ENCODE measurements around the gene ZYG11B.

GRCh38 chr1:52801011-52801410, 74.8 kb downstream of the ZYG11B start:
- TF ChIP-seq, protein P1, sequence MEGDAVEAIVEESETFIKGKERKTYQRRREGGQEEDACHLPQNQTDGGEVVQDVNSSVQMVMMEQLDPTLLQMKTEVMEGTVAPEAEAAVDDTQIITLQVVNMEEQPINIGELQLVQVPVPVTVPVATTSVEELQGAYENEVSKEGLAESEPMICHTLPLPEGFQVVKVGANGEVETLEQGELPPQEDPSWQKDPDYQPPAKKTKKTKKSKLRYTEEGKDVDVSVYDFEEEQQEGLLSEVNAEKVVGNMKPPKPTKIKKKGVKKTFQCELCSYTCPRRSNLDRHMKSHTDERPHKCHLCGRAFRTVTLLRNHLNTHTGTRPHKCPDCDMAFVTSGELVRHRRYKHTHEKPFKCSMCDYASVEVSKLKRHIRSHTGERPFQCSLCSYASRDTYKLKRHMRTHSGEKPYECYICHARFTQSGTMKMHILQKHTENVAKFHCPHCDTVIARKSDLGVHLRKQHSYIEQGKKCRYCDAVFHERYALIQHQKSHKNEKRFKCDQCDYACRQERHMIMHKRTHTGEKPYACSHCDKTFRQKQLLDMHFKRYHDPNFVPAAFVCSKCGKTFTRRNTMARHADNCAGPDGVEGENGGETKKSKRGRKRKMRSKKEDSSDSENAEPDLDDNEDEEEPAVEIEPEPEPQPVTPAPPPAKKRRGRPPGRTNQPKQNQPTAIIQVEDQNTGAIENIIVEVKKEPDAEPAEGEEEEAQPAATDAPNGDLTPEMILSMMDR (conservative IDR thresholded peaks at IDR 0.05; ENCODE audit: low read length), result no peak
- no peak for TF ChIP-seq EZH2phosphoT487 (IDR thresholded peaks at IDR 0.05; ENCODE audit: borderline replicate concordance)
